GM04503 (cell line): ENCODE measurements around the gene WDR19.
"Not testable (repeated sequence)": the region's sequence is repeated elsewhere in the genome, so short reads cannot be mapped to it uniquely, and the experiment has no call there.

Source experiments
- DNase-seq: peaks from one replicate; pipeline ENCODE4 v3.0.0-alpha.2; 2012; ENCODE audit warnings: low read depth

The WDR19 gene

DNA sequence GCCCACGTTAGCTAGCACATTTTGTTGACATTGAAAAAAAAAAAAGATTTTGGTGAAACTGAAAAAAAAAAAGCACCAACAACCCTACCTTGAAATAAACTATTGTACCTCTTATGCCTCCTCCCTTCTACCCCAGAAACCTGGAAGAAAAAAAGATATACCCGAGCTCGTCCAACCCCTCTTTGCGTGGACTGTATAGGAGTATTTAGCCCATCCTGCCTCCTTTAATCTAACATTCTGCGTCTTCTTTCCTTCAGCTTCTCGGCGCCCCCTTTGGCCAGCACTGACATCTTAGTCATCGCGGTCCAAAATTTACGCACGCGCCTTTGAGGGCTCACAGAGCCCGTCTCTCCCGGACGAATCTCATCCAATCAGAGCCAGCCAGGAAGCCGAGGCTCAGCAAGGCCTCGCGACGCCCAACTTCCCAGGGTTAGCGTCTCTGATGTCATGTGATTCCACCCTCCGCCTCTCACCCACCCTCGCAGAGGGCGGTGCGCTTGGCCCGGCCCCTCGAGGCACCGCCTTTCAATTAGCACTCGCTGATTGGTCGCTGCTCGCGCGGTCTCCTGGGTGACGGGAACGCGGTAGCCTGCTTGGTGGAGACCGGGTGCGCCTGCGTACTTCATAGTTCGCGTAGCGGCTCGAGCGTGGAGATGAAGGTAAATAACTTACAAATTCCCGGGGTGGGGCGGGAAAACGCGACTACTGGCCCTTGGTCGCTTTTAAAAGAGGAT is at the start of gene WDR19:
WDR19 (plus strand) TSS at position 625 of the 734 bp plus-strand sequence; CDS start at position 654, 29 bp downstream.
- DNase-seq: peak; percentile 97

DNA sequence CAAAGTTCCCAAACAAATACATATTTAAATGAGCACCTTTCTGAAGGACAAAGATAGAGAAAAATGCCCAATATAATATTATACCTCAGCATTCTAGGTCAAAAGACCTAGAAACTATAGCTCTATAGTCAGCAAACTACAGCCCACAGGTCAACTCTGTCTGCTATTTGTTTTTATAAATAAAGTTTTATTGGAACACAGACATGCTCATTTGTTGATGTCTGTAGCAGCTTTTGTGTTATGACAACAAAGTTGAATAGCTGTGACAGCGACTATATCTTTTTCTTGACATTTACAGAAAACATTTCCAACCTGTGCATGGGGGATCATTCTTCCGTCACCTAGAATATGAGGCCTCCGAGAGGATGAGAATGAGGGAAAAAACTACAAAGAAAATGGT is 48.7 kb upstream of the WDR19 start:
- no peak for DNase-seq

DNA sequence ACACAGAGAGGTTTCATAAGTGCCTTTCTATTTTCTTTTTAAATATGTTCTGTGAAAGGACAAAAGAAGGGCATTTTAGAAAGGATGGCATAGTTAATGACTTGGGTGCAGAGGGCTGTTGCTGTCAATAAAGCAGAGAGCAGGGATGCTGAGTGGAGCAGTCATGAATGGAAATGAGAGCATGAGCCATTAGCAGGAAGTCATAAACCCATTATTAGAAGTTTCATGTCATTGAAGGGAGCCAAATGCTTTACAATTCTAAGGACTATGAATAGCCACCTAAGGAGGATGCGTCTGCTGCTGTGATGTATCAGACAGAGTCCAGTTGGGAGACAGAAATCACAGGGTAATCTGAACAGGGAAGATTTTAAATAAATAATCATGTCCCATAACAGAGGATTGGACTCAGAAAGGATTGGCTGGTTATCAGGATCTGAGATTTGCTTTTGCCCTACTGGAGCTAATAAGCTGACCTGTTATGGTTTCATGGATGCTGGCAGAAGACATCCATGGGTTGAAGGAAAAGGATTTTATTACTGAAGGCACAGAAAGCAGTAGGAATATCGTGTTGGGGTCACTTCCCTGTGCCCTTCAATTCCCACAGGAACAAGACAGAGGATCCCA is 47.5 kb upstream of the WDR19 start:
- DNase-seq: no peak

DNA sequence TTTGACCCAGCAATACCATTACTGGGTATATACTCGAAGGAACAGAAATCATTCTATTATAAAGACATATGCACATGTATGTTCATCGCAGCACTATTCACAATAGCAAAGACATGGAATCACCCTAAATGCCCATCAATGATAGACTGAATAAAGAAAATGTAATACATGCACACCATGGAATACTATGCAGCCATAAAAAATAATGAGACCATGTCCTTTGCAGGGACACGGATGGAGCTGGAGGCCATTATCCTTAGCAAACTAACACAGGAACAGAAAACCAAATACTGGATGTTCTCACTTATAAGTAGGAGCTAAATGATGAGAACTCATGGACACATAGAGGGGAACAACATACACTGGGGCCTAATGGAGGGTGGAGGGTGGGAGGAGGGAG is 44.1 kb upstream of the WDR19 start:
- not testable (repeated sequence) for DNase-seq

DNA sequence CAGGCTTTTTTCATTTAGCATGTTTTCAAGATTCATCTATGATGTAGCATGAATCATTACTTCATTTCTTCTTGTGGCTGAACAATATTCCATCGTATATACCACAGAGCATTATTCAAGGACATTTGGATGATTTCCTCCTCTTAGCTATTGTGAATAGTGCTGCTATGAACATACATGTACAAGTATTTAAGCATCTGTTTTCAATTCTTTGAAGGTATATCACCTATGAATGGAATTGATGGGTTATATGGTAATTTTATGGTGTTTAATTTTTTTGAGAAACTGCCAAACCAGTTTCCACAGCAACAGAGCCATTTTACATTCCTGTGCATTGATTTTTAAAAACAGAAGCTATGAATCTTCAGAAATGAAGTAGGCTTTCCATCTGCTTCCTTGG is 36.1 kb upstream of the WDR19 start:
- DNase-seq: no peak

DNA sequence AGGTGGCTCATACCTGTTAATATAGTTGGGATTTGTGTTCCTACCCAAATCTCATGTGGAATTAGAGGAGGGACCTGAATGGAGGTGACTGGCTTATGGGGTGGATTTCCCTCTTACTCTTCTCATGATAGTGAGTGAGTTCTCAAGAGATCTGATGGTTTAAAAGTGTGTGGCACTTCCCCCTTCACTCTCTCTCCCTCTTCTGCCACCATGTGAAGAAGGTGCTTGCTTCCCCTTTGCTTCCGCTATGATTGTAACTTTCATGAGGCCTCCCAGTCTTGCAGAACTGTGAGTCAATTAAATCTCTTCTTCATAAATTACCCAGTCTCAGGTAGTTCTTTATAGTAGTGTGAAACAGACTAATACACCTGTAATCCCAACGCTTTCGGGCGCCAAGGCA is 28.3 kb upstream of the WDR19 start:
- DNase-seq: no peak

DNA sequence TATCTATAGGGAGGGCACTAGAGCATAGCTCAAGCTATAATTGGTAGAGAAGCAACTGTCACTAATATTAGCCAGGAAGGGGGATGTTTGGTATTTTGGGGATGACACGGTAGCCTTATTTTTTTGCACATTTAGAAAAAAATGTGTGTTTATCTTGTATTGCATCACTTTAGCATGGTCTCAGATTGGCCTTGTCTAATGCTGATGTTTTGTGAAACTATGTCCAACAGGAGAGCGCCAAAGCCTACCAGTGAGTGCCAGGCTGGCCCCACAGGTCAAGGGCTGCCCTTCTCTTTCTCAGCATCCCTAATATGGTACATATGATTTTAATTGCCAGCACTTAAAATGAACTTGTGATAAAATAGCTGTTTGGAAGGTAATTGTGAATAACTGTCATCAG is 24.8 kb upstream of the WDR19 start:
- DNase-seq: no peak

DNA sequence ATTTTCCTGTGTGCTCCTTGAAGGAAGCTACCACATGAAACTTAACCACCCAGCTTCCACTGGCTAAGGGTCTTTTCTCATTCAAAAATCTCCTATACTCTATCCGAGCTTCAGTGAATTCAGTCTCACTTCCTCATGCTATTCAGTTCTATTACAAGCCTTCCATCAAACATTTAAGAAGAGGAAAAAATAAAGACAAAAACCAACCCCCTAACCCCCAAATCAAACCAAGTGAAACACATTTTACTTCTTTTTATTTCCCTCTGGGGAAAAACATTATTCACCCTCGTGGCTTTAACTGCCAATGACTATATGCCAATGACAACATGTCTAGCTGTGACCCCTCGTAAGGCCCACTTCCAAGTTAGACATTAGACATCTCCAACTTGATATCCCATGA is 16.2 kb upstream of the WDR19 start:
- no peak for DNase-seq

DNA sequence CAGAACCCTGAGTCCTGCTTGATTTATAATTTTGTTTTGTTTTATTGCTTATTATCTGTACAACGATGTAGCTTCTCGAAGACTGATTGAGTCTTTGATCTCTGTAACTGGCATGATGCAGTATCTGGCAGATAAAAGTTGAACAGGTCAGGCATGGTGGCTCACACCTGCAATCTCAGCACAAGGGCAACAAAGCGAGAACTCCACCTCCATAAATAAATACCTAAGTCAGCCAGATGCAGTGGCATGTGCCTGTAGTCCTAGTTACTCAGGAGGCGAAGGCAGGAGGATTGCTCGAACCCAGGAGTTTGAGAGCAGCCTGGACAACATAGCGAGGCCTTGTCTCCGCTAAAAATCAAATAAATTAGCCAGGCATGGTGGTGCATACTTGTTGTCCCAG is 15.7 kb upstream of the WDR19 start:
- no peak for DNase-seq

DNA sequence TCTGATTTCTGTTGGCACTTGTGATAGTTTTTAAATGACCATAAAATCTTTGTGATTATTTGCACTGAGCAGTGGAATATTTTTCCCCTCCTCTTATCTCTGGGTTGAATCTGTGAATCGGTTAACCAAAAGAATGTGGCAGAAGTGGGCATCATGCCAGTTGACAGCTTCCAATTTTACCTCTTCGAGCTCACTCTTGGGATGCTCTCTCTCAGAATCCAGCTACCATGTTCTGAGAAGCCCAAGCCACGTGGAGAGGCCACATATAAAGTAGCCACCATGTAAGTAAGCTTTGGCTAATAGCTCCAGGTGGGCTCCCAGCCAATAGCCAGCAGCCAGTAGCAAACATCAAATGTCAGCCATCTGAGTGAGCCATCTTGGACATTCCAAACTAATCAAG is 12.9 kb upstream of the WDR19 start:
- no peak for DNase-seq

DNA sequence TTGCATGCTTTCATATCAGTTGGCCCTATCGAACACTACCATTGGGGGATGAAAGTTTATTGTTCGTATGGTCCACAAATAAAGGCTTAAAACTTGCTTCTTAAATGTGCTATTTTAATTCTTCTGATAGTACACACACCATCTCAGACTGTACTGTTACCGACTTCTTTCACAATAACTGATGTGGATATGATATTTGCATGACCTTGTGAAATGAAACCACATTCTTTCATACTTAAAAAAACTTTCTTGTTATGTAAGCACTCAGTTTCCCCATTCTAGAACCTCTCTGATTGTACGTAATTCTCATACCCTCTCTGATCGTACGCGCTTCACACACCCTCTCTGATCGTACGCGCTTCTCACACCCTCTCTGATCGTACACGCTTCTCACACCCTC is 12.0 kb upstream of the WDR19 start:
- DNase-seq: no peak

DNA sequence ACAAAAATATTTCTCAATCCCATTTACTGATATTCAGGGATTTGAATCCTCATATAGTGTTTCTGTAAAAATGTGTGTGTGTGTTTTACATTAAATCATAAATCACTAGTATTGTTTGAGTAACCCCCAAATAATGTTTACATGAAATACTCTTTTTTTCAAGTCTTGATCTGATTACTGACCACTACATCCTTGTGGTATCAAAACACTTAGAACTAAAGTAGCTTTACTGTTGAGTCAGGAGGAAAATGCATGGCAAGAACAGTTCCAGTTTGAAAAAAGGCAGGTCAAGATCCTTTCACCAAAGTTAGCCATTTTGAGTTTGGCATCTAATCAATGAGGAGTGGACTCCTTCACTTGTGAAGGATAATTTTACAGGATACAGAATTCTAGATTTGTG is 3.6 kb upstream of the WDR19 start:
- no peak for DNase-seq

DNA sequence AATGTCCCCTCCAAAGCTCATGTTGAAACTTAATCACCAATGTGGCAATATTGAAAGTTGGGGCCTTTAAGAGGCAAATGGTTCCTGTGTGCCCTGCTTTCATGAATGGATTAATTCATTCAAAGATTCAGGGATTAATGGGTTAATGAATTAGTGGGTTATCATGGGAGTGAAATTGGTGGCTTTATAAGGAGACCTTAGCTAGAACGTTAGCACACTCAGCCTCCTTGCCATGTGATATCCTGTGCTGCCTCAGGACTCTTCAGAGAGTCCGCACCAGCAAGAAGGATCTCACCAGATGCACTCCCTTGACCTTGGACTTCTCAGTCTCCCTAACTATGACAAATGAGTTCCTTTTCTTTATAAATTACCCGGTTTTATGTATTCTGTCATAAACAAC is 2.6 kb upstream of the WDR19 start:
- DNase-seq: no peak

DNA sequence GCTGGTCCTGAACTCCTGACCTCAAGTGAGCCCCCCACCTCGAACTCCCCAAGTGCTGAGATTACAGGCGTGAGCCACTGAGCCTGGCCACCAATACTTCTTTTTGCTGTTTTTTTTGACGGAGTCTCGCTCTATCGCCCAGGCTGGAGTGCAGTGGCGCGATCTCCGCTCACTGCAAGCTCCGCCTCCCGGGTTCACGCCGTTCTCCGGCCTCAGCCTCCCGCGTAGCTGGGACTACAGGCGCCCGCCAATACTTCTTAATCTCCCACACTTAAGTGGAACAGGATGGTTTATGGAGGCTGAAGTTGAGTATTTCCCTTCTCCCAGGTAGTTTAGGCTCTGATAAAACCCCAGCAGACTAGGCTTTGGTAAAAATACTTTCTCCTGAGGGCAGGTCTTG is 1.7 kb upstream of the WDR19 start:
- DNase-seq: not testable (repeated sequence)

DNA sequence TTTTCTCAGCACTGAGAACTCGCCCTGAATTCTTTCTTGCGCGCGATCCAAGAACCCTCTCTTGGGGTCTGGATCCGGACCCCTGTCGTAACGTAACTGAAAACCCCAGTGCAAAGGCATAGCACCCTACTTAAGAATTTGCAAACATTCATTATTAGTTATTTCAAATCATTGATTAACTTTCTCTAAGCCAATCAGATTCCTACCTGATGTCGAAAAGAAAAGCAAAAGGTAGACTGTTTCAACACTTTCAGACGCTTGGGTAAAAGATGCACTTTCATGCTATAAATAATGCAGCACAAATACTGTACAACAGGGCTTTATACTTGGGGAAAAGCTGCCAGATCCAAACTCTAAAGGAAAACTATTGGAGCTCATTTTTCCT is 817 bp upstream of the WDR19 start:
- no peak for DNase-seq

DNA sequence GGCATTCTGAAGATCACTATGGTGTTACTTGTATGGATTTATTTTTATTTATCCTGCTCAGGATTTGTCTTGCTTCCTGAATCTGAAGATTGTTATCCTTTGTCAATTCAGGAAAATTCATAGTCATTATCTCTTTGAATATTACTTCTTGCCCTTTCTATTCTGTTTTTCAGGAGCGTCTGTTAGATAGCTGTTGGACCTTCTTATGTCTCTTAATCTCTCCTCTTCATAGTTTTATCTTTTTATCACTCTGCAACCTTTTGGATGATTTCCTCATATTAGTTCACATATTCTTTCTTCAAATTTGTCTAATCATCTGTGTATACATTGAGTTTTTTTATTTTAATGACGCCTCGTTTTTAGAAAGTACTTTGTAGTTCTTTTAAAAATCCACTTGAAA is 19.6 kb downstream of the WDR19 start:
- DNase-seq: no peak

DNA sequence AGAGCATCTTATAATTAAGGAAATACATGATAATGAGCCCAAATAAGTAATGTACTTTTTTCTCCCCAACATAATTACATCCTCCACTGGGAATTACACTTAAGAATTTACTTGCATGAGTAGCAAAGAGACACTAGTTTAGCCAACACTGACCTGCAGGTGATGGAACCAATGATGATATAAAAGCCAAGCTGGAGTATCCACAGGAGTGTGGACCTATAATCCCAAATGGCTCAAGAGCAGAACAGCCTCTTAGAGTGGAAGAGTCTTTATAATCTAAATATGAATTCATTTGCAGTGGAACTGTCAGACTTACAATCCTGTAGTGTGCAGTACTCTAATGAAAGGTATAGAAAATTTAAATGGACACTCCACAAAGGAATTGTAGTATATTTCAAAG is 22.2 kb downstream of the WDR19 start:
- no peak for DNase-seq

DNA sequence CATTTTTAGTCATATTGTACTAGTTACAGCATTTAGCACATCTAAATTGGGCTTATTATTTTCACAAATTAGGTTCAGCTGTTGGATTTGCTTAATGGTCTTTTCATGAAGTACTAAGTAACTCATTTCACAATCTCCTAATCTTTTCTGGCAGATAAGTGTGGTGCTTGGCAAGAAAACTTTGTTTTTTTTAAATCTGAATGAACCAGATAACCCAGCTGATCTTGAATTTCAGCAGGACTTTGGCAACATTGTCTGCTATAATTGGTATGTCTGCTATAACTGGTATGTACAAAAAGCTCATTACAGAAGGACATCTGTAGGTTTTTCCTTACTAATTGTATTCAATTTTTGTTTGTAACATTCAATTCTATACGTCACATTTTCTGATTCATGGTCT is 22.7 kb downstream of the WDR19 start:
- peak; percentile 3 for DNase-seq

DNA sequence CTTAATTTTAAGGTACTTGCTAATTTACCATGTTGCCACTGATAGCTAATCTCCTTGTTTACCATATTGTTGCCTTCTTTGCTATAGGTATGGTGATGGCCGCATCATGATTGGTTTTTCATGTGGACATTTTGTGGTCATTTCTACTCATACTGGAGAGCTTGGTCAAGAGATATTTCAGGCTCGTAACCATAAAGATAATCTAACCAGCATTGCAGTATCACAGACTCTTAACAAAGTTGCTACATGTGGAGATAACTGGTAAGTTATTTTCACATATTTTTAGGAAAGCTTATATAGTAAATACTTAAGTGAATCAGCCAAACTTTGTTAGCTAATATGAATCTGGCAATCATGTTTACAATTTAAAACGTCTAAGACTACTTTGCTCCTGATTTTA is 23.1 kb downstream of the WDR19 start:
- DNase-seq: no peak

DNA sequence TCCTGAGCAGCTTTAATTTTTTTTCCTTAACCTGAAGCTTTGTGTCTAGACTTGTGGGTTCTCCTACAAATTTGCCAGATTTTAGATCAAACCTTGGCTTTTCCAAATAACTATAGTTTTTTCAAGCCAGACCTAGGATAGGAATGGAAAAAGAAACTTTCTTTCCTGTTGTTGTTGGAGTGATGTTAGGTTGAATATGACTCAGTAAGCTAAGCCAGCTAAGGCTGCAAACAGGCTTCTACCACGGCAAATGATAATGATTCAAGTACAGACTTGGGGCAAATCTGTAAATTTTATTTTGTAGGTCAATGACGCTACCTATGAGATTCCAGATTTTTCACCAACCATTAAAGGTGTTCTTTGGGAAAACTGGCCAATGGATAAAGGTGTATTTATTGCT is 45.6 kb downstream of the WDR19 start:
- DNase-seq: no peak

DNA sequence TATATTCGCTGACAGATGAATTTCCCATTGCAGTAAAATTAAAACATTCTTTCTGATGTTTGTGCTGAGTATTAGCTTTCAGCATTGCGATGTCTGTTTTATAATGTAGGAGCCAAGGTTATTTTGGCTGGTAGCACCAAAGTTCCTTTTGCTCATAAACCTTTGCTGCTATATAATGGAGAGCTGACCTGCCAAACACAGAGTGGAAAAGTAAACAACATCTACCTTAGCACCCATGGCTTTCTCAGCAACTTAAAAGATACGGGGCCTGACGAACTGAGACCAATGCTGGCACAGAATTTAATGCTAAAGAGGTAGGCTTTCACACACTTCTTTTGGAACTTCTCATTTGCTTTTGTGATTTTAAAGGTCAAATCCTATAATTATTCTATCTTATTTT is 46.0 kb downstream of the WDR19 start:
- no peak for DNase-seq

DNA sequence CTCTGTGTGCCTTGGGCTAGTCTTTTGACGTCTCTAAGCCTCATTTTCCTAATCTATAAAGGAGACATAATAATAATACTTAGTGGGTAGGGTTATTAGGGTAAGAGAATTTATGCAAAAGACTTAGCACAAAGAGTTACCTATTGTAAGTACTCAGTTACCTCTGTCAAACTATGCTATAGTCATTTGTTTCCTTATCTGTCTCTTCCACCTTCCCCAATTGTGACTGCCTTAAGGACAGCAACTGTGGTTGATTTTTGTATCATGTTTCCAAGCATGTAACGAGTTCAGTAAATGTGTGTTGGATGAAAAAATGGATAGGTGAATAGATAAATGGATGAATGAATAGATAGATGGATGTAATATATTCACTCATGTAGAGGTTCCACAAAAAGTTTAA is 48.1 kb downstream of the WDR19 start:
- no peak for DNase-seq

DNA sequence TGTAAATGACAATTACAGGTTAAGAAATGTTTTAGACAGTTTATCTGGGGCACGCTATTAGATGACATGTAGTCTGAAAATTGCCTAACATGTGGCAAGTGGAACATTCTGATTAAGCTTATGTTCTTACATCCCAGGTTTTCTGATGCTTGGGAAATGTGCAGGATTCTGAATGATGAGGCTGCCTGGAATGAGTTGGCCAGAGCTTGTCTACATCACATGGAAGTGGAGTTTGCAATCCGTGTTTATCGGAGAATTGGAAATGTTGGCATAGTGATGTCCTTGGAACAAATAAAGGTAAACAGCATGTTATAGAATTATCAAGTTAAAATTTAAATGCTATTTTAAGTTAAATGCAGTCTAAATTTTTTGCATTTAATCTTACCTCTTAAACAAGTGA is 49.3 kb downstream of the WDR19 start:
- DNase-seq: no peak

DNA sequence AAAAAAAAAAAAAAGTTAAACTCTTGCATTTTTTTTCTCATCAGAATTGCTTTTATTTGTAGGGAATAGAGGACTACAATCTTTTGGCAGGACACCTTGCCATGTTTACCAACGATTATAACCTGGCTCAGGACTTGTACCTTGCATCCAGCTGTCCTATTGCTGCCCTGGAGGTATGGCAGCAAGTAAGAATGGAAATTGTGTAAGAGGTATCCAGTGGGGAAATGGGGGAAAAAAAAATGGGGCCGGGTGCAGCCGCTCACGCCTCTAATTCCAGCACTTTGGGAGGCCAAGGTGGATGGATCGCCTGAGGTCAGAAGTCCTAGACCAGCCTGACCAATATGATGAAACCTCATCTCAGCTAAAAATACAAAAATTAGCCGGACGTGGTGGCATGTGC is 49.8 kb downstream of the WDR19 start:
- no peak for DNase-seq
